ENCODE results near the gene TMCC2. TPM values are rescaled to one million over a fixed set of nuclear protein-coding genes. Genes with fewer than 3 reads are reported as not detected.

TMCC2 gene
- total RNA-seq, 1 experiment from 2014 or later: 2.7 TPM

DNA sequence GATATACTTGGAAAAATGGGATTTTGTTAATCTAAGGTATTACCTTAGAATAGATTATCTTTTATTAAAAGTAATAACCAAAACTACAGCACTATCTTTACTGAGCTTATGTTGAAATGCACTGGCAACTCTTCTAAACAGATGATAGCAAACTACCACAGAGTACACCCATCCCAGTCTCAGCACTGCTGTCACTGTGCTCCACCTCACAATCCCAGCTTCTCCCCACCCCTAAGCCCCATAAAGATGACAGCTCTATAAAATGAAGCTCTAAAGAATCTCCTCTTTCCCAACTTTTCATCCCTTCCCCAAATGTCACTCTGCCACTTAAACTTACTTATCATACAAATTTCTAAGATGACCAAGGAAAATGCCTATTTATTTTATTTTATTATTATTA is 22.7 kb upstream of the TMCC2 start:
- Histone ChIP-seq H3K4me1 (ENCODE audit: control insufficient read depth in 1 of 2, insufficient read depth in 2 of 2, low read length in 2 of 2) (peaks cover 2 to 12% of the 10 kb centered on the region in 2 experiments; a peak in 2 of 4 replicates), H3K4me3 (replicated peaks in 1 of 2; ENCODE audit: low read depth in 1 of 2, low read length in 2 of 2) (no peak overlapping the region), H3K27ac (ENCODE audit: low read depth, low read length) (no peak overlapping the region), H3K36me3 (ENCODE audit: control insufficient read depth in 1 of 2, insufficient read depth in 2 of 2, low read length in 2 of 2) (no peaks in the 10 kb centered on the region), H3K4me2 (ENCODE audit: low read length) (no peak overlapping the region), H3K9me3 (ENCODE audit: control insufficient read depth in 1 of 2, insufficient read depth in 1 of 2, low read depth in 1 of 2, low read length in 2 of 2) (no peaks in the 10 kb centered on the region), H3K9me2 (ENCODE audit: insufficient read depth) (no peaks in the 10 kb centered on the region), H3K27me3 (ENCODE audit: insufficient read depth, low read length) (no peaks in the 10 kb centered on the region), H3K79me2 (ENCODE audit: insufficient read depth, low read length) (peaks cover 30% of the 10 kb centered on the region), H2AFZ (ENCODE audit: low read depth, low read length, poor library complexity, severe bottlenecking) (no peak overlapping the region), H3K9ac (ENCODE audit: low read length) (no peak overlapping the region), H4K20me1 (ENCODE audit: insufficient read depth) (no peaks in the 10 kb centered on the region)
- BruUV-seq (replicated peaks): no TSS peak
- CTCF ChIA-PET: interaction anchor here (1.0 kb wide), 1 partner anchor 25 kb away, joined by 3 read pairs; no protein-coding TSS in a partner anchor
- POLR2A ChIA-PET: no interaction called here
- TF ChIP-seq SIN3A (IDR thresholded peaks at IDR 0.05; ENCODE audit: low read depth) (no peak), SRF (IDR thresholded peaks at IDR 0.05; ENCODE audit: low read depth) (no peak), POLR2A (IDR thresholded peaks at IDR 0.05; ENCODE audit: borderline replicate concordance, extremely low read depth, insufficient read depth, insufficient read length) (no peak), RAD21 (IDR thresholded peaks at IDR 0.05; ENCODE audit: low read depth) (no peak), SP1 (IDR thresholded peaks at IDR 0.05; ENCODE audit: low read depth) (no peak), ELF1 (IDR thresholded peaks at IDR 0.05; ENCODE audit: borderline replicate concordance, low read depth) (no peak)
- TF ChIP-seq, protein P1, sequence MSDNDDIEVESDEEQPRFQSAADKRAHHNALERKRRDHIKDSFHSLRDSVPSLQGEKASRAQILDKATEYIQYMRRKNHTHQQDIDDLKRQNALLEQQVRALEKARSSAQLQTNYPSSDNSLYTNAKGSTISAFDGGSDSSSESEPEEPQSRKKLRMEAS (IDR thresholded peaks at IDR 0.05): no peak
- no peak for ATAC-seq
- DNase-seq (ENCODE audit: low read depth, low spot score): no peak
- RAD21 ChIA-PET (ENCODE audit: low non-redundant PET in 1 of 2, low total read pairs in 2 of 2, uncharacterized antibody in 2 of 2, unreplicated experiment in 2 of 2): no interaction called here
- intact Hi-C loops (cut with micrococcal nuclease): no loop called here

DNA sequence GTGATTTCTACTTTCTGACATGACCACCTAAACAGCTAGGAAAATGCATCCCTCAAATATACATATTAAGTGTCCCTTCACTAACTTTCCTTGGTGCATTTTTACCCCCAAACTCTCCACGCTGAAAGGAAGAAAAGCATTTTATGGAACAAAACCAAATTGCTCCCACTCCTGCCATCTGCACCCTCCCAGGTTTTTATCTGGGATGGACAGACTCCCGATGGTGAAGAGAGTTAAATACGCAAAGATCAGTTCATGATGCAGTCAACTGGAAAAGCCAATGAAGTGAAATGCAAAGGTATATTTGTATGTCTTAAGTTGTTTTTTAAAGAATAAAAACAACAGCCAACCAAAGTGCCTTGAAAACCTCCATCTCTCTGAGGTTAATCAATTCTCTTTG is 18.9 kb upstream of the TMCC2 start:
- Histone ChIP-seq H3K9me2 (ENCODE audit: insufficient read depth) (no peaks in the 10 kb centered on the region), H2AFZ (ENCODE audit: low read depth, low read length, poor library complexity, severe bottlenecking) (no peak overlapping the region), H3K4me1 (ENCODE audit: control insufficient read depth in 1 of 2, insufficient read depth in 2 of 2, low read length in 2 of 2) (peaks cover 5 to 24% of the 10 kb centered on the region in 2 experiments; a peak in 2 of 4 replicates), H3K9ac (ENCODE audit: low read length) (no peak overlapping the region), H3K4me3 (replicated peaks in 1 of 2; ENCODE audit: low read depth in 1 of 2, low read length in 2 of 2) (no peak overlapping the region), H3K4me2 (ENCODE audit: low read length) (no peak overlapping the region), H3K79me2 (ENCODE audit: insufficient read depth, low read length) (peaks cover 31% of the 10 kb centered on the region), H3K9me3 (ENCODE audit: control insufficient read depth in 1 of 2, insufficient read depth in 1 of 2, low read depth in 1 of 2, low read length in 2 of 2) (no peaks in the 10 kb centered on the region), H3K27ac (ENCODE audit: low read depth, low read length) (no peak overlapping the region), H3K27me3 (ENCODE audit: insufficient read depth, low read length) (no peaks in the 10 kb centered on the region), H4K20me1 (ENCODE audit: insufficient read depth) (no peaks in the 10 kb centered on the region), H3K36me3 (ENCODE audit: control insufficient read depth in 1 of 2, insufficient read depth in 2 of 2, low read length in 2 of 2) (no peaks in the 10 kb centered on the region)
- ChIA-PET CTCF (no interaction called here), RAD21 (ENCODE audit: low non-redundant PET in 1 of 2, low total read pairs in 2 of 2, uncharacterized antibody in 2 of 2, unreplicated experiment in 2 of 2) (no interaction called here), POLR2A (no interaction called here)
- DNase-seq (ENCODE audit: low read depth, low spot score): no peak
- ATAC-seq: no peak
- intact Hi-C loops (cut with micrococcal nuclease): no loop called here
- no TSS peak for BruUV-seq (replicated peaks)
- TF ChIP-seq ZNF274 (IDR thresholded peaks at IDR 0.05; ENCODE audit: low read depth, low read length) (no peak), EZH2 (IDR thresholded peaks at IDR 0.05) (no peak), POLR2A (IDR thresholded peaks at IDR 0.05; ENCODE audit: borderline replicate concordance, extremely low read depth, insufficient read depth, insufficient read length) (no peak), EZH2phosphoT487 (IDR thresholded peaks at IDR 0.05; ENCODE audit: borderline replicate concordance) (no peak), CBX3 (IDR thresholded peaks at IDR 0.05; ENCODE audit: low read depth) (no peak), RAD21 (IDR thresholded peaks at IDR 0.05; ENCODE audit: low read depth) (no peak), FOSL1 (IDR thresholded peaks at IDR 0.05; ENCODE audit: low read depth) (no peak), SIN3A (IDR thresholded peaks at IDR 0.05; ENCODE audit: low read depth) (no peak), POLR2AphosphoS5 (IDR thresholded peaks at IDR 0.05; ENCODE audit: low read depth, low read length) (no peak)
- TF ChIP-seq, protein P1 (IDR thresholded peaks at IDR 0.05): no peak
- TF ChIP-seq, protein P2, sequence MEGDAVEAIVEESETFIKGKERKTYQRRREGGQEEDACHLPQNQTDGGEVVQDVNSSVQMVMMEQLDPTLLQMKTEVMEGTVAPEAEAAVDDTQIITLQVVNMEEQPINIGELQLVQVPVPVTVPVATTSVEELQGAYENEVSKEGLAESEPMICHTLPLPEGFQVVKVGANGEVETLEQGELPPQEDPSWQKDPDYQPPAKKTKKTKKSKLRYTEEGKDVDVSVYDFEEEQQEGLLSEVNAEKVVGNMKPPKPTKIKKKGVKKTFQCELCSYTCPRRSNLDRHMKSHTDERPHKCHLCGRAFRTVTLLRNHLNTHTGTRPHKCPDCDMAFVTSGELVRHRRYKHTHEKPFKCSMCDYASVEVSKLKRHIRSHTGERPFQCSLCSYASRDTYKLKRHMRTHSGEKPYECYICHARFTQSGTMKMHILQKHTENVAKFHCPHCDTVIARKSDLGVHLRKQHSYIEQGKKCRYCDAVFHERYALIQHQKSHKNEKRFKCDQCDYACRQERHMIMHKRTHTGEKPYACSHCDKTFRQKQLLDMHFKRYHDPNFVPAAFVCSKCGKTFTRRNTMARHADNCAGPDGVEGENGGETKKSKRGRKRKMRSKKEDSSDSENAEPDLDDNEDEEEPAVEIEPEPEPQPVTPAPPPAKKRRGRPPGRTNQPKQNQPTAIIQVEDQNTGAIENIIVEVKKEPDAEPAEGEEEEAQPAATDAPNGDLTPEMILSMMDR (IDR thresholded peaks at IDR 0.05 in 2 of 3, conservative IDR thresholded peaks at IDR 0.05 in 1 of 3; ENCODE audit: borderline replicate concordance in 1 of 3, insufficient read depth in 1 of 3, low read depth in 2 of 3, low read length in 2 of 3): no peak
- TF ChIP-seq, protein P3, sequence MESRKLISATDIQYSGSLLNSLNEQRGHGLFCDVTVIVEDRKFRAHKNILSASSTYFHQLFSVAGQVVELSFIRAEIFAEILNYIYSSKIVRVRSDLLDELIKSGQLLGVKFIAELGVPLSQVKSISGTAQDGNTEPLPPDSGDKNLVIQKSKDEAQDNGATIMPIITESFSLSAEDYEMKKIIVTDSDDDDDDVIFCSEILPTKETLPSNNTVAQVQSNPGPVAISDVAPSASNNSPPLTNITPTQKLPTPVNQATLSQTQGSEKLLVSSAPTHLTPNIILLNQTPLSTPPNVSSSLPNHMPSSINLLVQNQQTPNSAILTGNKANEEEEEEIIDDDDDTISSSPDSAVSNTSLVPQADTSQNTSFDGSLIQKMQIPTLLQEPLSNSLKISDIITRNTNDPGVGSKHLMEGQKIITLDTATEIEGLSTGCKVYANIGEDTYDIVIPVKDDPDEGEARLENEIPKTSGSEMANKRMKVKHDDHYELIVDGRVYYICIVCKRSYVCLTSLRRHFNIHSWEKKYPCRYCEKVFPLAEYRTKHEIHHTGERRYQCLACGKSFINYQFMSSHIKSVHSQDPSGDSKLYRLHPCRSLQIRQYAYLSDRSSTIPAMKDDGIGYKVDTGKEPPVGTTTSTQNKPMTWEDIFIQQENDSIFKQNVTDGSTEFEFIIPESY (IDR thresholded peaks at IDR 0.05; ENCODE audit: extremely low read depth, insufficient replicate concordance, low read length): no peak
